ENCODE measurements around the gene PNKP. TPM values are rescaled to one million over a fixed set of nuclear protein-coding genes. Genes with fewer than 3 reads are reported as not detected.
A peak's percentile ranks its signal among the peaks of the same experiment; 100 is the strongest.

PNKP gene
- total and polyA plus RNA-seq, 10 donors: 36.6 to 203 (median 108) TPM

DNA sequence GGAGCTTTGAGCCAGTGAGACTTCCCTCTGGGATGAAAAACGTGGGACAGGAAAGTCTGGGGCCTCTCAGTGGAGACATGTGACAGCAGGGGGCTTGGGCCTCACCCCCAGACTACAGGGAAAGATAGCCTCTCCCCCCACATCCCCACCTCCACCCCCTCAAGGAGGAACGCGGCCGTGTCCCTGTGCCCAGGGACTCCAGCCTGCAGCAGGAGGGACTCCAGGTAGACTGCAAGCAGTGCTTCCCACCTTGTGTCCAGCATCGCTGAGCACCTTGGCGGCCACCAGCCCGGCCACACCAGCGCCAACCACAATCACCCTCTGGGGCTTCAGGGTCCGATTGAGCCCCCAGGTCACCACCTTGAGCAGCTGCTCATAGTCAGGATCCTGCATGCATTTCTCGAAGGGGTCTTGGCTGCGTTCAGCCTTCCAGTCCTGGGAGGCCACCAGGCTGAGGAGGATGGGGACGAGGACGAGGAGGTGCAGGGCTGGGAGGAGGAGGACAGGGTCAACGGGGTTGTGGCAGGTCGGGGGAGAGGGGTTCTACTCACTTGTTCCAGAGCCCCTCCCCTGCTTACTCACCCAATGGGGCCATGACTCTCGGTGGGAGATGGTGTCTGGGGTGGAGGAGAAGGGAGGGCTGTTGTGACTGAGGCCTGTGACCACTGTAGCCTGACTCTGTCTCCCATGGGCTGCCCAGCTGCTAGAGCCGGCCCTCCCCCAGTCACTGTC is 28.4 kb upstream of the PNKP start:
- TF ChIP-seq, protein P1, sequence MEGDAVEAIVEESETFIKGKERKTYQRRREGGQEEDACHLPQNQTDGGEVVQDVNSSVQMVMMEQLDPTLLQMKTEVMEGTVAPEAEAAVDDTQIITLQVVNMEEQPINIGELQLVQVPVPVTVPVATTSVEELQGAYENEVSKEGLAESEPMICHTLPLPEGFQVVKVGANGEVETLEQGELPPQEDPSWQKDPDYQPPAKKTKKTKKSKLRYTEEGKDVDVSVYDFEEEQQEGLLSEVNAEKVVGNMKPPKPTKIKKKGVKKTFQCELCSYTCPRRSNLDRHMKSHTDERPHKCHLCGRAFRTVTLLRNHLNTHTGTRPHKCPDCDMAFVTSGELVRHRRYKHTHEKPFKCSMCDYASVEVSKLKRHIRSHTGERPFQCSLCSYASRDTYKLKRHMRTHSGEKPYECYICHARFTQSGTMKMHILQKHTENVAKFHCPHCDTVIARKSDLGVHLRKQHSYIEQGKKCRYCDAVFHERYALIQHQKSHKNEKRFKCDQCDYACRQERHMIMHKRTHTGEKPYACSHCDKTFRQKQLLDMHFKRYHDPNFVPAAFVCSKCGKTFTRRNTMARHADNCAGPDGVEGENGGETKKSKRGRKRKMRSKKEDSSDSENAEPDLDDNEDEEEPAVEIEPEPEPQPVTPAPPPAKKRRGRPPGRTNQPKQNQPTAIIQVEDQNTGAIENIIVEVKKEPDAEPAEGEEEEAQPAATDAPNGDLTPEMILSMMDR (IDR thresholded peaks at IDR 0.05 in 8 of 11, conservative IDR thresholded peaks at IDR 0.05 in 3 of 11): no peak
- no peak for TF ChIP-seq POLR2AphosphoS5 (IDR thresholded peaks at IDR 0.05)
- no peak for TF ChIP-seq POLR2A (IDR thresholded peaks at IDR 0.05)
- peaks cover 0 to 3% (median 0%) of the 10 kb centered on the region in 7 donors for H3K27me3 ChIP-seq (replicated peaks in 1 of 7)
- DNase-seq: no peak
- no peak overlapping the region for H3K4me3 ChIP-seq
- intact Hi-C loops (cut with DNase I; ENCODE audit: low total_unique reads): no loop called here
- H3K36me3 ChIP-seq: no peaks in the 10 kb centered on the region
- no peaks in the 10 kb centered on the region for H3K9me3 ChIP-seq
- 56 to 74% (median 70%) methylated on average over 11 to 17 of the region's 17 CpGs for WGBS, 5 donors
- H3K4me1 ChIP-seq: peaks cover 20 to 54% (median 38%) of the 10 kb centered on the region in 6 donors
- H3K27ac ChIP-seq: peak overlapping the region in 5 of 8 donors; percentile 39 to 83 (median 73)

DNA sequence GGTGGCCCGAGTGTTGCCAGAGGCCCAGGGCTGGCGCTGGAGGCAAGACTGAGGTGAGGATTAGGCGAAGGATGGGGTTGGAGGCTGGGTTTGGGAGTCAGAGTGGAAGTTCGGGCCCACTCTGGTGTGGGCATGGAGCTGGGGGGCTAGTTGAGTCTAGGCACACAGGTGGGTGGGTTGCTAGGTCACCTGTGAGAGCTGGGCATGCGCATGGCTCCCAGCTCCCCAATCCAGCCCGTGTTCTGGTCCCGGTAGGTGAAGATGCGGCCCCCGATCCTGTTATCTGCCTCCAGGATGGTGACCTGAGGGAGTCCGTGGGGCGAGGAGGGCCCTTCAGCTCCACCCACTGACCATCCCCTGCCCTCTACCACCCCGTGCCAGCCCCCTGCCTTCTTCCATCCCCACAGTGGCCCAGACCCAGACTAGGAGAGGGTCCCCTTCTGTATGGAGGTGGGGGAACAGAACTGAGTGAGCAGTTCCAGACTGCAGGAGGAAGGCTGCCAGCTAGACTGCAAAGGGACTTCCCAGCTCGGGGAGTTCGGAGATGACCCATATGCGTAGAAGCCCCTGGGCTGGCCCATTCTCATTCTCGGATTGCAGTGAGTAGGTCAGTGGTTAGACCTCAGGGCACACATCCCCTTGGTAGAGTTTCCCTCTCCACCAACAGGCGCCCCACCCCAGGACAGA is 27.6 kb upstream of the PNKP start:
- Histone ChIP-seq H3K4me3 (no peak overlapping the region), H3K27ac (peak overlapping the region in 1 of 8 donors; percentile 11), H3K36me3 (no peaks in the 10 kb centered on the region), H3K4me1 (peaks cover 25 to 61% (median 45%) of the 10 kb centered on the region in 6 donors), H3K27me3 (replicated peaks in 1 of 7) (peaks cover 0 to 10% (median 0%) of the 10 kb centered on the region in 7 donors), H3K9me3 (no peaks in the 10 kb centered on the region)
- 77 to 90% (median 80%) methylated on average over 10 to 17 of the region's 17 CpGs for WGBS, 5 donors
- no peak for DNase-seq
- intact Hi-C loops (cut with DNase I; ENCODE audit: low total_unique reads): no loop called here
- TF ChIP-seq, protein P1 (IDR thresholded peaks at IDR 0.05 in 8 of 11, conservative IDR thresholded peaks at IDR 0.05 in 3 of 11): no peak
- TF ChIP-seq POLR2AphosphoS5 (IDR thresholded peaks at IDR 0.05) (no peak), POLR2A (IDR thresholded peaks at IDR 0.05) (no peak)

DNA sequence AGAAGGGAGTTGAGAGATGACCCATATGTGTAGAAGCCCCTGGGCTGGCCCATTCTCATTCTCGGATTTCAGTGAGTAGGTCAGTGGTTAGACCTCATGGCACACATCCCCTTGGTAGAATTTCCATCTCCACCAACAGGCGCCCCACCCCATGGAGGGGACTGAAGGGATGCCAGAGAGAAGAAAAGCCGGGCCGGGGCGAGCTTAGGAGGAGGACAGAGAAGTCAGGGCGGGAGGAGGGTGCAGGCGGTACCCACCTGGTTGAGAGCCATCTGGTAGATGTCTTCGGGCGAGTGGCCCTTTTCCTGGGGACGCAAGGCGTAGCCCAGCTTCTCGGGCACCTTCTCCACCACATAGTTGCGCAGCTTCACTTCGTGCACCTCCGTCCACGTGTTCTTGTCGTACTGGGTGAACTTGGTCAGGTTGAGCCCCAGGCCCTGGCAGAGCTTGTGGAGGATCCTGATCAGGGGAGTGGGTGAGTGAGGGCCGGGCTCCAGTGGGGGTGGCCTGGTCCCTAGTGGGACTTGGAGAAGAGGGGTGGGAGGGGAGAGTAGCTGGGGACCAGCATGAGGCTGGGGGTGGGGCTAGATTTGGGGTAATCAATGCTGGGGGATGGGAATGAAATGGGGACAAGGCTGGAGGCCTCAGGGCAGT is 26.8 kb upstream of the PNKP start:
- Histone ChIP-seq H3K36me3 (peaks cover 0 to 3% (median 0%) of the 10 kb centered on the region in 6 donors), H3K9me3 (no peaks in the 10 kb centered on the region), H3K27ac (no peak overlapping the region), H3K4me3 (no peak overlapping the region), H3K27me3 (replicated peaks in 1 of 7) (peaks cover 0 to 10% (median 0%) of the 10 kb centered on the region in 7 donors), H3K4me1 (peaks cover 26 to 69% (median 51%) of the 10 kb centered on the region in 6 donors)
- TF ChIP-seq, protein P1 (IDR thresholded peaks at IDR 0.05 in 8 of 11, conservative IDR thresholded peaks at IDR 0.05 in 3 of 11): no peak
- TF ChIP-seq POLR2A (IDR thresholded peaks at IDR 0.05) (no peak), POLR2AphosphoS5 (IDR thresholded peaks at IDR 0.05) (no peak)
- no peak for DNase-seq
- WGBS, 5 donors: 82 to 95% (median 91%) methylated on average over 18 of the region's 18 CpGs
- intact Hi-C loops (cut with DNase I; ENCODE audit: low total_unique reads): no loop called here
